B cell (primary cell): ENCODE data around the gene ICOSLG.
"Not testable (repeated sequence)": the region's sequence is repeated elsewhere in the genome, so short reads cannot be mapped to it uniquely, and the experiment has no call there.

Source experiments
- EZH2 ChIP-seq: IDR thresholded peaks from 2 replicates; pipeline ENCODE4 v1.6.1; 2012; ENCODE audit warnings: borderline replicate concordance, low read depth, mild to moderate bottlenecking, moderate library complexity, low read length; ENCODE audit not compliant: insufficient read depth, poor library complexity, severe bottlenecking
- TF ChIP-seq, protein P1 (sequence below): fragments of 200-600 bp; IDR thresholded peaks from one replicate; pipeline ENCODE4 v1.8.0; 2022; ENCODE audit warnings: antibody characterized with exemption, mild to moderate bottlenecking

DNA sequence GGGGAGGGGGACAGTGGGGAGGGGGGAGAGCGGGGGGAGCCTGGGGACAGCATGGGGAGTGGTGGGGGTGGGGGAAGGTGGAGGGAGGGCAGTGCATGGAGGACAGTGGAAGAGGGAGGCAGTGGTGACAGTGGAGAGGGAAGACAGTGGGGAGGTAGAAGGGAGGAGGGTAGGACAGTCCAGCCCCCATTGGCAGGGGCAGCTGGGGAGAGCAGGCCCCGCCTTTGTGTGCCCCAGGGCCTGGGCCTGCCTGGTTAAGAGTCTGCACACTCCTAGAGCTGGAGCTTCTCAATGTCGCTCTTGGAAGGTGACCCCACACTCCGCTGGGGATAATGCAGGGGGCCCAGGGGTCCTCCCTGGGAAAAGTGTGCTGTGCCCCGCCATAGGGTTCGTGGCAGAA, 15.1 kb downstream of the ICOSLG start:
- not testable (repeated sequence) for TF ChIP-seq EZH2
- TF ChIP-seq, protein P1, sequence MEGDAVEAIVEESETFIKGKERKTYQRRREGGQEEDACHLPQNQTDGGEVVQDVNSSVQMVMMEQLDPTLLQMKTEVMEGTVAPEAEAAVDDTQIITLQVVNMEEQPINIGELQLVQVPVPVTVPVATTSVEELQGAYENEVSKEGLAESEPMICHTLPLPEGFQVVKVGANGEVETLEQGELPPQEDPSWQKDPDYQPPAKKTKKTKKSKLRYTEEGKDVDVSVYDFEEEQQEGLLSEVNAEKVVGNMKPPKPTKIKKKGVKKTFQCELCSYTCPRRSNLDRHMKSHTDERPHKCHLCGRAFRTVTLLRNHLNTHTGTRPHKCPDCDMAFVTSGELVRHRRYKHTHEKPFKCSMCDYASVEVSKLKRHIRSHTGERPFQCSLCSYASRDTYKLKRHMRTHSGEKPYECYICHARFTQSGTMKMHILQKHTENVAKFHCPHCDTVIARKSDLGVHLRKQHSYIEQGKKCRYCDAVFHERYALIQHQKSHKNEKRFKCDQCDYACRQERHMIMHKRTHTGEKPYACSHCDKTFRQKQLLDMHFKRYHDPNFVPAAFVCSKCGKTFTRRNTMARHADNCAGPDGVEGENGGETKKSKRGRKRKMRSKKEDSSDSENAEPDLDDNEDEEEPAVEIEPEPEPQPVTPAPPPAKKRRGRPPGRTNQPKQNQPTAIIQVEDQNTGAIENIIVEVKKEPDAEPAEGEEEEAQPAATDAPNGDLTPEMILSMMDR: not testable (repeated sequence)
